Neural progenitor cell (in vitro differentiated cells): ENCODE results near the gene GARIN5A.

Experiments
- CTCF ChIP-seq: fragments of 200-600 bp; sonication (generic); IDR thresholded peaks from 2 replicates; pipeline ENCODE4 v1.5.1; 2017; ENCODE audit warnings: antibody characterized with exemption, mild to moderate bottlenecking
- EZH2 ChIP-seq: fragments of 200-600 bp; sonication (generic); IDR thresholded peaks from 2 replicates; pipeline ENCODE4 v1.6.1; 2017; ENCODE audit warnings: antibody characterized with exemption, mild to moderate bottlenecking, moderate library complexity

- TF ChIP-seq CTCF (no peak), EZH2 (no peak)
These were observed 57.0 kb downstream of the GARIN5A start for GRCh38 chr19:50419580-50420035.
